ENCODE measurements around the gene SMIM20. TPM values are rescaled to one million over a fixed set of nuclear protein-coding genes. Genes with fewer than 3 reads are reported as not detected.

The SMIM20 gene
- 36.6 and 38.4 TPM in 2 replicates for total RNA-seq

GRCh38 chr4:25913851-25914669, at the start of gene SMIM20:
Gene SMIM20, plus strand, starts transcription at chr4:25914220. Its CDS starts 94 bp downstream, at chr4:25914314.

Other genes starting within 250 kb of the SMIM20 start
- 26.6 and 41.6 TPM in 2 replicates for gene SEL1L3, start 51.2 kb upstream of the SMIM20 start, total RNA-seq